H1 (cell line): ENCODE results near the gene HMCN2. TPM values are rescaled to one million over a fixed set of nuclear protein-coding genes. Genes with fewer than 3 reads are reported as not detected.

Experiments used
- NANOG ChIP-seq: IDR thresholded peaks from 2 replicates; pipeline ENCODE4 v1.6.1; 2011; ENCODE audit warnings: low read length, low read depth, mild to moderate bottlenecking, inconsistent platforms; ENCODE audit not compliant: insufficient read depth, poor library complexity, severe bottlenecking
- polyA plus RNA-seq, 7 experiments: library from polyadenylated mRNA; depleted of rRNA in 3 of 7; stranded (reverse) in 5 of 7; unstranded in 2 of 7; fragments of >200 nt in 5 of 7; fragments of 200-250 nt in 2 of 7; gene quantifications; 1 replicate in 5 of 7; 2 replicates in 1 of 7; 4 replicates in 1 of 7; pipeline versions ENCODE4 v1.2.1 to v1.2.3, GENCODE V29; 2011 to 2013; ENCODE audit warnings: missing spikeins in 2 of 7, mixed read lengths in 2 of 7
- total RNA-seq: library from RNA; stranded (reverse); fragmentation: NEBNext Ultra II Directional; extraction: Animal tissue kit (Norgen Biotek cat#: 25700); gene quantifications from 2 replicates; pipeline ENCODE4 v1.2.1, GENCODE V29; 2021

The HMCN2 gene
- total and polyA plus RNA-seq, 2 of the 8 experiments (the other 6 are each of a cell fraction or from before 2014, with no cell fraction given), result 5.0 to 9.1 TPM

DNA sequence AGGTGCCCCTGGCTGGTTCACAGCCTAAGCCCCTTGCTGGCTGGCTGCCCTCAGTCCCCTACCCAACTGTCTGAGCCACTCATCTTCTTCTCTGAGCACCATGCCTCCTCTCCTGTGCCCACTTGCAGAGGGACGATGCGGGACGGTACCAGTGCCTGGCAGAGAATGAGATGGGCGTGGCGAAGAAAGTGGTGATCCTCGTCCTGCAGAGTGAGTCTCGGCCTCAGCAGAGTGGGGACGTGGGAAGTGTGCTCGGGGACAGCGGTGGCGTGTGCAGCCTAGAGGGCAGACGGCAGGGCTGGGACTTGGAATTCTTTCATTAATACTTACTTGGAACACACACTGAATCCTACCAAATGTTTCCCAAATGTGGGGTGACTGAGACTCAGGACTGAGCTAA is 144.9 kb downstream of the HMCN2 start (continued):
- no peak for TF ChIP-seq NANOG
